Gastroesophageal sphincter (tissue), 4 donors: ENCODE results near the gene SGMS2. TPM values are rescaled to one million over a fixed set of nuclear protein-coding genes. Genes with fewer than 3 reads are reported as not detected.
A peak's percentile ranks its signal among the peaks of the same experiment; 100 is the strongest.

Experiments used
- ATAC-seq: fragments of 150-250 bp; one replicate; pipeline ENCODE4 v1.9.1; 2016; ENCODE audit warnings: mild to moderate bottlenecking, moderate library complexity
- H3K27ac ChIP-seq, 4 donors: fragments of 200-600 bp; sonication (generic) in 3 of 4; 1 replicate in 3 of 4; 2 replicates in 1 of 4; pipeline ENCODE4 v1.5.1; 2016 to 2019
- H3K27me3 ChIP-seq: fragments of 200-600 bp; sonication (generic); one replicate; pipeline ENCODE4 v1.5.1; 2019
- H3K36me3 ChIP-seq, 2 donors: fragments of 200-600 bp; sonication (generic); one replicate each; pipeline ENCODE4 v1.5.1; 2019; ENCODE audit warnings: control low read depth in 1 of 2
- H3K4me1 ChIP-seq, 3 donors: fragments of 200-600 bp; sonication (generic); 1 replicate in 2 of 3; 2 replicates in 1 of 3; pipeline ENCODE4 v1.5.1; 2016 to 2019; ENCODE audit warnings: control low read depth in 2 of 3
- H3K4me3 ChIP-seq, 2 donors: fragments of 200-600 bp; sonication (generic); one replicate each; pipeline ENCODE4 v1.5.1; 2019; ENCODE audit warnings: mild to moderate bottlenecking in 1 of 2, moderate library complexity in 1 of 2
- H3K9me3 ChIP-seq, 3 donors: fragments of 200-600 bp; sonication (generic); one replicate each; pipeline ENCODE4 v1.5.1; 2017 to 2019; ENCODE audit warnings: control low read depth in 2 of 3
- CTCF ChIP-seq, 4 experiments: fragments of 200-600 bp in 2 of 4; fragments of 450-650 bp in 2 of 4; sonication (generic) in 1 of 4; IDR thresholded peaks; one replicate each; pipeline ENCODE4 v1.5.1; 2017 to 2019; ENCODE audit warnings: antibody characterized with exemption in 4 of 4, mild to moderate bottlenecking in 2 of 4, moderate library complexity in 2 of 4
- EP300 ChIP-seq: sonication (generic); formaldehyde crosslinking; IDR thresholded peaks from one replicate; pipeline ENCODE4 v1.6.1; 2017; ENCODE audit warnings: antibody characterized with exemption, mild to moderate bottlenecking
- POLR2A ChIP-seq, 2 donors: fragments of 450-650 bp; IDR thresholded peaks; one replicate each; pipeline ENCODE4 v1.6.1; 2017; ENCODE audit warnings: antibody characterized with exemption in 2 of 2, mild to moderate bottlenecking in 2 of 2, moderate library complexity in 1 of 2
- POLR2AphosphoS5 ChIP-seq: sonication (generic); formaldehyde crosslinking; IDR thresholded peaks from one replicate; pipeline ENCODE4 v1.6.1; 2017; ENCODE audit warnings: antibody characterized with exemption
- WGBS, 2 donors: methylation state at CpG; one replicate each; pipeline ENCODE4 v1.1.5; 2018; ENCODE audit warnings: low coverage in 1 of 2; 5-methylcytosine and 5-hydroxymethylcytosine counted together
- total RNA-seq, 4 donors: library from RNA; depleted of rRNA; stranded (reverse); fragments of >200 nt; gene quantifications; one replicate each; pipeline ENCODE4 v1.1.0, GENCODE V29; 2016

Gene SGMS2
- total RNA-seq, 4 donors from 2014 or later, result 170 to 499 (median 277) TPM

- Histone ChIP-seq H3K27me3 (no peaks in the 10 kb centered on the region), H3K4me3 (no peak overlapping the region), H3K27ac (peak overlapping the region in 3 of 4 donors; percentile 77 to 87 (median 85)), H3K4me1 (peaks cover 25 to 64% (median 34%) of the 10 kb centered on the region in 3 donors), H3K36me3 (no peaks in the 10 kb centered on the region), H3K9me3 (no peaks in the 10 kb centered on the region)
- 65 to 73% methylated on average over 4 of the region's 6 CpGs for WGBS, 2 donors
- no peak for ATAC-seq
- no peak for TF ChIP-seq POLR2AphosphoS5
- TF ChIP-seq POLR2A (IDR thresholded peaks at IDR 0.05), result no peak
- TF ChIP-seq EP300, result no peak
- TF ChIP-seq CTCF (IDR thresholded peaks at IDR 0.05), result no peak
These were observed 69.4 kb downstream of the SGMS2 start for GRCh38 chr4:107894138-107894603.

GRCh38 chr4:107896158-107896645, 71.5 kb downstream of the SGMS2 start:
- H3K36me3 ChIP-seq, result no peaks in the 10 kb centered on the region
- ATAC-seq, result peak; percentile 80
- TF ChIP-seq POLR2AphosphoS5, result peak; percentile 78
- no peak for TF ChIP-seq POLR2A (IDR thresholded peaks at IDR 0.05)
- TF ChIP-seq EP300, result no peak
- no peaks in the 10 kb centered on the region for H3K27me3 ChIP-seq
- H3K4me3 ChIP-seq, result no peak overlapping the region
- 18 to 55% methylated on average over 2 of the region's 2 CpGs for WGBS, 2 donors
- no peaks in the 10 kb centered on the region for H3K9me3 ChIP-seq
- peak overlapping the region; percentile 77 to 87 (median 81) for H3K27ac ChIP-seq
- peaks cover 36 to 82% (median 38%) of the 10 kb centered on the region in 3 donors for H3K4me1 ChIP-seq

- 13 to 30% methylated on average over 1 of the region's 1 CpG for WGBS, 2 donors
- Histone ChIP-seq H3K4me3 (no peak overlapping the region), H3K9me3 (no peaks in the 10 kb centered on the region), H3K27ac (peak overlapping the region; percentile 77 to 87 (median 81)), H3K4me1 (peaks cover 38 to 86% (median 38%) of the 10 kb centered on the region in 3 donors), H3K36me3 (no peaks in the 10 kb centered on the region), H3K27me3 (no peaks in the 10 kb centered on the region)
- TF ChIP-seq POLR2A (IDR thresholded peaks at IDR 0.05) (no peak), CTCF (IDR thresholded peaks at IDR 0.05) (no peak), POLR2AphosphoS5 (no peak), EP300 (no peak)
- no peak for ATAC-seq
These were observed 71.9 kb downstream of the SGMS2 start for GRCh38 chr4:107896646-107897045.

GRCh38 chr4:107897823-107898222, 73.1 kb downstream of the SGMS2 start:
- Histone ChIP-seq H3K4me3 (no peak overlapping the region), H3K9me3 (no peaks in the 10 kb centered on the region), H3K36me3 (no peaks in the 10 kb centered on the region), H3K4me1 (peaks cover 37 to 97% (median 39%) of the 10 kb centered on the region in 3 donors), H3K27ac (peak overlapping the region; percentile 77 to 87 (median 81)), H3K27me3 (no peaks in the 10 kb centered on the region)
- no peak for ATAC-seq
- no peak for TF ChIP-seq CTCF (IDR thresholded peaks at IDR 0.05)
- no peak for TF ChIP-seq EP300
- no peak for TF ChIP-seq POLR2AphosphoS5
- TF ChIP-seq POLR2A (IDR thresholded peaks at IDR 0.05), result no peak

- H3K27me3 ChIP-seq, result no peaks in the 10 kb centered on the region
- H3K36me3 ChIP-seq, result peaks cover 0 to 8% of the 10 kb centered on the region in 2 donors
- ATAC-seq, result no peak
- H3K9me3 ChIP-seq, result no peaks in the 10 kb centered on the region
- H3K27ac ChIP-seq, result peak overlapping the region; percentile 77 to 91 (median 86)
- peaks cover 17 to 75% (median 31%) of the 10 kb centered on the region in 3 donors for H3K4me1 ChIP-seq
- TF ChIP-seq POLR2AphosphoS5 (no peak), CTCF (IDR thresholded peaks at IDR 0.05) (peak in 1 of 4 experiments; percentile 12)
- 63 to 70% methylated on average over 3 to 4 of the region's 4 CpGs for WGBS, 2 donors
- H3K4me3 ChIP-seq, result no peak overlapping the region
These were observed 75.3 kb downstream of the SGMS2 start for GRCh38 chr4:107900067-107900466.
